Measurements from ENCODE around the gene KCNG2. TPM values are rescaled to one million over a fixed set of nuclear protein-coding genes. Genes with fewer than 3 reads are reported as not detected.

Gene KCNG2
- total and polyA plus RNA-seq, 2 of the 13 experiments (the other 11 are each of a cell fraction or from before 2014, with no cell fraction given) = not detected

GRCh38 chr18:79934311-79935097 lies 136.8 kb downstream of the KCNG2 start (continued):
- TF ChIP-seq IRX3 (CRISPR knock-in tag; IDR thresholded peaks at IDR 0.05; ENCODE audit: borderline replicate concordance, low read depth) (no peak), NFE2L1 (CRISPR knock-in tag; IDR thresholded peaks at IDR 0.05; ENCODE audit: borderline replicate concordance) (no peak), PHF21A (CRISPR knock-in tag; IDR thresholded peaks at IDR 0.05) (peak; percentile 98), ZNF431 (CRISPR knock-in tag; IDR thresholded peaks at IDR 0.05; ENCODE audit: borderline replicate concordance, low read depth) (peak; percentile 71; the same call in 1 of the 2 replicates), FOXO1 (CRISPR knock-in tag; IDR thresholded peaks at IDR 0.05) (peak; percentile 97), TARDBP (CRISPR knock-in tag; IDR thresholded peaks at IDR 0.05) (peak; percentile 95), FOXK1 (CRISPR knock-in tag; IDR thresholded peaks at IDR 0.05; ENCODE audit: borderline replicate concordance, low read depth) (peak; percentile 91), CBX1 (IDR thresholded peaks at IDR 0.05; ENCODE audit: low read depth) (no peak), ZNF672 (CRISPR knock-in tag; IDR thresholded peaks at IDR 0.05) (no peak), SATB2 (CRISPR knock-in tag; IDR thresholded peaks at IDR 0.05) (no peak), SP4 (CRISPR knock-in tag; IDR thresholded peaks at IDR 0.05) (no peak; the same call in 1 of the 2 replicates), ZNF580 (CRISPR knock-in tag; IDR thresholded peaks at IDR 0.05; ENCODE audit: borderline replicate concordance, low read depth) (no peak), ONECUT2 (CRISPR knock-in tag; IDR thresholded peaks at IDR 0.05) (no peak), ZNF224 (CRISPR knock-in tag; IDR thresholded peaks at IDR 0.05) (no peak), SRF (IDR thresholded peaks at IDR 0.05; ENCODE audit: low read depth, low read length) (no peak), ZNF775 (CRISPR knock-in tag; IDR thresholded peaks at IDR 0.05; ENCODE audit: borderline replicate concordance) (no peak), TFDP2 (CRISPR knock-in tag; IDR thresholded peaks at IDR 0.05) (0 out of 2 replicates have a peak, but pooled peaks have one; percentile 20), SNAPC5 (CRISPR knock-in tag; IDR thresholded peaks at IDR 0.05; ENCODE audit: borderline replicate concordance) (peak; percentile 40; the same call in 1 of the 2 replicates), NR2F2 (IDR thresholded peaks at IDR 0.05; ENCODE audit: borderline replicate concordance, low read depth) (peak; percentile 100), ZNF446 (CRISPR knock-in tag; IDR thresholded peaks at IDR 0.05) (no peak), ZNF441 (CRISPR knock-in tag; IDR thresholded peaks at IDR 0.05; ENCODE audit: borderline replicate concordance) (no peak; the same call in 1 of the 2 replicates), MIER3 (CRISPR knock-in tag; IDR thresholded peaks at IDR 0.05; ENCODE audit: borderline replicate concordance) (peak; percentile 98), ZNF33A (CRISPR knock-in tag; IDR thresholded peaks at IDR 0.05; ENCODE audit: borderline replicate concordance) (no peak), MAFF (IDR thresholded peaks at IDR 0.05; ENCODE audit: low read depth, low read length) (no peak)
- TF ChIP-seq, protein P1, sequence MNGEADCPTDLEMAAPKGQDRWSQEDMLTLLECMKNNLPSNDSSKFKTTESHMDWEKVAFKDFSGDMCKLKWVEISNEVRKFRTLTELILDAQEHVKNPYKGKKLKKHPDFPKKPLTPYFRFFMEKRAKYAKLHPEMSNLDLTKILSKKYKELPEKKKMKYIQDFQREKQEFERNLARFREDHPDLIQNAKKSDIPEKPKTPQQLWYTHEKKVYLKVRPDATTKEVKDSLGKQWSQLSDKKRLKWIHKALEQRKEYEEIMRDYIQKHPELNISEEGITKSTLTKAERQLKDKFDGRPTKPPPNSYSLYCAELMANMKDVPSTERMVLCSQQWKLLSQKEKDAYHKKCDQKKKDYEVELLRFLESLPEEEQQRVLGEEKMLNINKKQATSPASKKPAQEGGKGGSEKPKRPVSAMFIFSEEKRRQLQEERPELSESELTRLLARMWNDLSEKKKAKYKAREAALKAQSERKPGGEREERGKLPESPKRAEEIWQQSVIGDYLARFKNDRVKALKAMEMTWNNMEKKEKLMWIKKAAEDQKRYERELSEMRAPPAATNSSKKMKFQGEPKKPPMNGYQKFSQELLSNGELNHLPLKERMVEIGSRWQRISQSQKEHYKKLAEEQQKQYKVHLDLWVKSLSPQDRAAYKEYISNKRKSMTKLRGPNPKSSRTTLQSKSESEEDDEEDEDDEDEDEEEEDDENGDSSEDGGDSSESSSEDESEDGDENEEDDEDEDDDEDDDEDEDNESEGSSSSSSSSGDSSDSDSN (CRISPR knock-in tag; IDR thresholded peaks at IDR 0.05) = peak; percentile 61
- TF ChIP-seq, protein P2, sequence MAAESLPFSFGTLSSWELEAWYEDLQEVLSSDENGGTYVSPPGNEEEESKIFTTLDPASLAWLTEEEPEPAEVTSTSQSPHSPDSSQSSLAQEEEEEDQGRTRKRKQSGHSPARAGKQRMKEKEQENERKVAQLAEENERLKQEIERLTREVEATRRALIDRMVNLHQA (CRISPR knock-in tag; IDR thresholded peaks at IDR 0.05) = no peak

All from HepG2 (cell line).